ENCODE measurements around the gene DHODH.

GRCh38 chr16:72008424-72009216 lies at the start of gene DHODH:
- TF ChIP-seq, protein P1, sequence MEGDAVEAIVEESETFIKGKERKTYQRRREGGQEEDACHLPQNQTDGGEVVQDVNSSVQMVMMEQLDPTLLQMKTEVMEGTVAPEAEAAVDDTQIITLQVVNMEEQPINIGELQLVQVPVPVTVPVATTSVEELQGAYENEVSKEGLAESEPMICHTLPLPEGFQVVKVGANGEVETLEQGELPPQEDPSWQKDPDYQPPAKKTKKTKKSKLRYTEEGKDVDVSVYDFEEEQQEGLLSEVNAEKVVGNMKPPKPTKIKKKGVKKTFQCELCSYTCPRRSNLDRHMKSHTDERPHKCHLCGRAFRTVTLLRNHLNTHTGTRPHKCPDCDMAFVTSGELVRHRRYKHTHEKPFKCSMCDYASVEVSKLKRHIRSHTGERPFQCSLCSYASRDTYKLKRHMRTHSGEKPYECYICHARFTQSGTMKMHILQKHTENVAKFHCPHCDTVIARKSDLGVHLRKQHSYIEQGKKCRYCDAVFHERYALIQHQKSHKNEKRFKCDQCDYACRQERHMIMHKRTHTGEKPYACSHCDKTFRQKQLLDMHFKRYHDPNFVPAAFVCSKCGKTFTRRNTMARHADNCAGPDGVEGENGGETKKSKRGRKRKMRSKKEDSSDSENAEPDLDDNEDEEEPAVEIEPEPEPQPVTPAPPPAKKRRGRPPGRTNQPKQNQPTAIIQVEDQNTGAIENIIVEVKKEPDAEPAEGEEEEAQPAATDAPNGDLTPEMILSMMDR (IDR thresholded peaks at IDR 0.05): peak in 2 of 5 experiments; percentile 9 to 48
- TF ChIP-seq POLR2A (IDR thresholded peaks at IDR 0.05): peak; percentile 9 to 40

Measured in tibial nerve (tissue), 3 donors.